BLaER1 (cell line): Measurements from ENCODE around the gene MYCL.
A peak's percentile ranks its signal among the peaks of the same experiment; 100 is the strongest.
"Not testable (repeated sequence)": the region's sequence is repeated elsewhere in the genome, so short reads cannot be mapped to it uniquely, and the experiment has no call there.

ENCODE experiments used
- H3K27ac ChIP-seq: shearing (Covaris generic); formaldehyde crosslinking; 2 replicates; pipeline ENCODE4 v1.8.1; 2022
- H3K27me3 ChIP-seq: shearing (Covaris generic); formaldehyde crosslinking; 2 replicates; pipeline ENCODE4 v1.8.1; 2022
- H3K36me3 ChIP-seq: shearing (Covaris generic); formaldehyde crosslinking; 2 replicates; pipeline ENCODE4 v1.8.1; 2022
- H3K4me1 ChIP-seq: shearing (Covaris generic); formaldehyde crosslinking; 2 replicates; pipeline ENCODE4 v1.8.1; 2022
- H3K4me2 ChIP-seq: shearing (Covaris generic); formaldehyde crosslinking; 2 replicates; pipeline ENCODE4 v1.8.1; 2022
- H3K4me3 ChIP-seq: shearing (Covaris generic); formaldehyde crosslinking; 2 replicates; pipeline ENCODE4 v1.8.1; 2022
- H3K9ac ChIP-seq: shearing (Covaris generic); formaldehyde crosslinking; 2 replicates; pipeline ENCODE4 v1.8.1; 2022
- H3K9me3 ChIP-seq: shearing (Covaris generic); formaldehyde crosslinking; 2 replicates; pipeline ENCODE4 v1.8.1; 2022
- H4K20me1 ChIP-seq: shearing (Covaris generic); formaldehyde crosslinking; 2 replicates; pipeline ENCODE4 v1.8.1; 2022
- Cebpa-rat ChIP-seq: shearing (Covaris generic); IDR thresholded peaks from 2 replicates; pipeline ENCODE4 v1.8.1; 2022

The MYCL gene

GRCh38 chr1:39919545-39919944 lies 17.8 kb upstream of the MYCL start:
- Histone ChIP-seq H3K27ac (no peak overlapping the region), H3K36me3 (no peaks in the 10 kb centered on the region), H3K9ac (no peak overlapping the region), H3K4me2 (no peak overlapping the region), H3K9me3 (no peaks in the 10 kb centered on the region), H3K4me3 (no peak overlapping the region), H4K20me1 (no peaks in the 10 kb centered on the region), H3K27me3 (no peaks in the 10 kb centered on the region), H3K4me1 (no peaks in the 10 kb centered on the region)
- TF ChIP-seq Cebpa-rat, result no peak

DNA sequence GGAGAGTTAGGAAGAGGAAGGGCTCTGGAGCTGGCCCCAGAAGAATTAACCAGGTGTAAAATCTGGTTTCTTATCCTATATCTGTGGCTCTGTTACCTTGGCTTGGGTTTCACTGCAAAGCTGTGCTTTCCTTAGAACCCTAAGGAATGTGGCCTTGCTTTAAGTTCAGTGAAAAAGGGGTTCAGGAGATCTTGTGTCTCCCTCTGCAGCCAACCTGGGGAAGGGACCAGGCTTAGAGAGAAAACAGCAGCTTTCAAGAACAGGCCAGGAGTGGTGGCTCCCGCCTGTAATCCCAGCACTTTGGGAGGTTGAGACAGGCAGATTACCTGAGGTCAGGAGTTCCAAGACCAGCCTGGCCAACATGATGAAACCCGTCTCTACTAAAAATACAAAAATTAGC lies 16.1 kb upstream of the MYCL start:
- no peak for TF ChIP-seq Cebpa-rat
- Histone ChIP-seq H3K4me2 (no peak overlapping the region), H3K4me1 (no peaks in the 10 kb centered on the region), H3K36me3 (no peaks in the 10 kb centered on the region), H3K9ac (no peak overlapping the region), H3K27ac (no peak overlapping the region), H4K20me1 (no peaks in the 10 kb centered on the region), H3K4me3 (no peak overlapping the region), H3K27me3 (no peaks in the 10 kb centered on the region), H3K9me3 (no peaks in the 10 kb centered on the region)

- no peak for TF ChIP-seq Cebpa-rat
- Histone ChIP-seq H4K20me1 (no peaks in the 10 kb centered on the region), H3K4me2 (no peak overlapping the region), H3K36me3 (no peaks in the 10 kb centered on the region), H3K27ac (no peak overlapping the region), H3K9me3 (no peaks in the 10 kb centered on the region), H3K4me3 (no peak overlapping the region), H3K27me3 (no peaks in the 10 kb centered on the region), H3K9ac (no peak overlapping the region), H3K4me1 (no peaks in the 10 kb centered on the region)
Observed at GRCh38 chr1:39915499-39916129, 13.9 kb upstream of the MYCL start.

DNA sequence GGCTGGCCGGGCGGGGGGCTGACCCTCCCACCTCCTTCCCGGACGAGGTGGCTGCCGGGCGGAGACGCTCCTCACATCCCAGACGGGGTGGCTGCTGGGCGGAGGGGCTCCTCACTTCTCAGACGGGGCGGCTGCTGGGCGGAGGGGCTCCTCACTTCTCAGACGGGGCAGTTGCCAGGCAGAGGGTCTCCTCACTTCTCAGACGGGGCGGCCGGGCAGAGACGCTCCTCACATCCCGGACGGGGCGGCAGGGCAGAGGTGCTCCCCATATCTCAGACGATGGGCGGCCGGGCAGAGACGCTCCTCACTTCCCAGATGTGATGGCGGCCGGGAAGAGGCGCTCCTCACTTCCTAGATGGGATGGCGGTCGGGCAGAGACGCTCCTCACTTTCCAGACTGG lies 11.4 kb upstream of the MYCL start:
- H4K20me1 ChIP-seq, H3K4me2 ChIP-seq, H3K27ac ChIP-seq, H3K4me3 ChIP-seq, H3K4me1 ChIP-seq, H3K36me3 ChIP-seq, H3K9ac ChIP-seq, H3K27me3 ChIP-seq: not testable (repeated sequence)
- H3K9me3 ChIP-seq, result peaks cover 13% of the 10 kb centered on the region

DNA sequence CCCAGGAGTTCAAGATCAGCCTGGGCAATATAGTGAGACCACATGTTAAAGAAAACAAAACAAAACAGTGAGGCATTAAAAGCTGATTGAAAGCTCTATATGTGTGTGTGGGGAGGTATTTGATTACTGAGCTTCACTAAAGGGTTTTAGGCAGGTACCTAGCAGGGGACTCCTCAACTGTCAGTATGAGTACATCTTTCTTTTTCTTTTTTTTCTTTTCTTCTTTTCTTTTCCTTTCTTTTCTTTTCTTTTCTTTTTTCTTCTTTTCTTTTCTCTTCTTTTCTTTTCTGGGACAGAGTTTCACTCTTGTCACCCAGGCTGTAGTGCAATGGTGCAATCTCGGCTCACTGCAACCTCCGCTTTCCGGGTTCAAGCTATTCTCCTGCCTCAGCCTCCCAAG lies 8.5 kb upstream of the MYCL start:
- Histone ChIP-seq H3K4me3 (no peak overlapping the region), H4K20me1 (no peaks in the 10 kb centered on the region), H3K36me3 (no peaks in the 10 kb centered on the region), H3K9me3 (peaks cover 20% of the 10 kb centered on the region), H3K27ac (no peak overlapping the region), H3K4me1 (no peaks in the 10 kb centered on the region), H3K9ac (no peak overlapping the region), H3K27me3 (no peaks in the 10 kb centered on the region), H3K4me2 (no peak overlapping the region)
- TF ChIP-seq Cebpa-rat, result no peak

- no peak overlapping the region for H3K4me2 ChIP-seq
- H3K27me3 ChIP-seq, result peaks cover 4% of the 10 kb centered on the region
- peaks cover 20% of the 10 kb centered on the region for H3K9me3 ChIP-seq
- H3K4me1 ChIP-seq, result no peaks in the 10 kb centered on the region
- no peaks in the 10 kb centered on the region for H3K36me3 ChIP-seq
- H4K20me1 ChIP-seq, result no peaks in the 10 kb centered on the region
- H3K4me3 ChIP-seq, result no peak overlapping the region
- H3K9ac ChIP-seq, result no peak overlapping the region
- H3K27ac ChIP-seq, result no peak overlapping the region
- TF ChIP-seq Cebpa-rat, result no peak
Observed at GRCh38 chr1:39908534-39908933, 6.8 kb upstream of the MYCL start.

GRCh38 chr1:39907528-39908453 lies 6.1 kb upstream of the MYCL start:
- Histone ChIP-seq H3K9me3 (peaks cover 20% of the 10 kb centered on the region), H3K9ac (no peak overlapping the region), H4K20me1 (no peaks in the 10 kb centered on the region), H3K27ac (no peak overlapping the region), H3K36me3 (no peaks in the 10 kb centered on the region), H3K4me1 (no peaks in the 10 kb centered on the region), H3K27me3 (peaks cover 11% of the 10 kb centered on the region), H3K4me2 (no peak overlapping the region), H3K4me3 (no peak overlapping the region)
- no peak for TF ChIP-seq Cebpa-rat

DNA sequence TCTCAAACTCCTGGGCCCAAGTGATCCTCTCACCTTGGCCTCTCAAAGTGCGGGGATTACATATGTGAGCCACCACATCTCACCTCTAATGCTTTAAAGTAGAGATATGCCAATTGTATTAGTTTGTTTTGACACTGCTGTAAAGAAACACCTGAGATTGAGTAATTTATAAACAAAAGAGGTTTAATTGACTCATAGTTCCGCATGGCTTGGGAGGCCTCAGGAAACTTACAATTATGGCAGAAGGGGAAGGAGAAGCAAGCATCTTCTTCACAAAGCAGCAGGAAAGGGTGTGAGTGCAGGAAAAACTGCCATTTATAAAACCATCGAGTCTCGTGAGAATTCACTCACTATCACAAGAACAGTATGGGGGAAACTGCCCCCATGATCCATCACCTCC lies 3.5 kb upstream of the MYCL start:
- no peaks in the 10 kb centered on the region for H3K36me3 ChIP-seq
- no peak for TF ChIP-seq Cebpa-rat
- no peak overlapping the region for H3K9ac ChIP-seq
- peaks cover 37% of the 10 kb centered on the region for H3K27me3 ChIP-seq
- H4K20me1 ChIP-seq, result peaks cover 10% of the 10 kb centered on the region; the same call in 1 of the 2 replicates
- no peak overlapping the region for H3K4me2 ChIP-seq
- peaks cover 10% of the 10 kb centered on the region for H3K4me1 ChIP-seq
- H3K27ac ChIP-seq, result no peak overlapping the region
- H3K9me3 ChIP-seq, result peaks cover 20% of the 10 kb centered on the region
- H3K4me3 ChIP-seq, result no peak overlapping the region

DNA sequence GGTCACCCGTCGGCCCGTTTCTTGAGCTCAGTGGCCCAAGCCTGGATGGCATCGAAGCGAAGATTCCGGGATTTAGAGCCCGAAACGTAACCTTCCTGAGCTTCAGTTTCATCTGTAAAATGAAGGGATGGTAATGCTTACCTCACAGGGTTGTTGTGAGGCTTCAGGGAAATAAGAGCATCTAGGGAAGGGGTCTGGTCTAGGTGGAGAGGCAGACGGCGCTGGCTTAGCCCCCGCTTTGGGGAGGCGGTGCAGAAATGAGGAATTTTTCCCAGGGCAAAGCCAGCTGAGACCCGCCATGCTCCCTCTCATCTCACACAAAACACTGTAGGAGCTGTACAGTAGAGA lies 717 bp upstream of the MYCL start:
- H3K9ac ChIP-seq, result peak overlapping the region; percentile 70
- H3K4me2 ChIP-seq, result peak overlapping the region; percentile 97
- H3K4me1 ChIP-seq, result peaks cover 10% of the 10 kb centered on the region
- H3K4me3 ChIP-seq, result peak overlapping the region; percentile 82
- H3K9me3 ChIP-seq, result no peaks in the 10 kb centered on the region
- H3K36me3 ChIP-seq, result no peaks in the 10 kb centered on the region
- no peak for TF ChIP-seq Cebpa-rat
- H3K27me3 ChIP-seq, result peaks cover 65% of the 10 kb centered on the region
- peaks cover 10% of the 10 kb centered on the region; the same call in 1 of the 2 replicates for H4K20me1 ChIP-seq
- no peak overlapping the region for H3K27ac ChIP-seq

- no peaks in the 10 kb centered on the region for H3K9me3 ChIP-seq
Observed at GRCh38 chr1:39901464-39901713, 328 bp downstream of the MYCL start.

More at GRCh38 chr1:39901464-39901713, 328 bp downstream of the MYCL start:
- TF ChIP-seq Cebpa-rat, result no peak
- Histone ChIP-seq H3K9ac (peak overlapping the region; percentile 70), H3K27me3 (peaks cover 72% of the 10 kb centered on the region), H4K20me1 (peaks cover 10% of the 10 kb centered on the region; the same call in 1 of the 2 replicates), H3K36me3 (no peaks in the 10 kb centered on the region), H3K4me2 (peak overlapping the region; percentile 97), H3K4me3 (peak overlapping the region; percentile 82), H3K27ac (0 out of 2 replicates have a peak overlapping the region, but pooled peaks have one; percentile 36), H3K4me1 (peaks cover 10% of the 10 kb centered on the region)
